NCI-H146 treated with DMSO at 0.1 percent for 48 hours (cell line): ENCODE measurements around the gene SLIT3.
A peak's percentile ranks its signal among the peaks of the same experiment; 100 is the strongest.

ENCODE experiments used
- DNase-seq: peaks from one replicate; lab custom pipeline; 2025; ENCODE audit not compliant: unreplicated experiment; lab: John Stamatoyannopoulos, UW

Gene SLIT3

GRCh38 chr5:169006842-169007790 lies 293.8 kb downstream of the SLIT3 start:
- DNase-seq: no peak

GRCh38 chr5:169004551-169004950 lies 296.4 kb downstream of the SLIT3 start:
- no peak for DNase-seq

DNA sequence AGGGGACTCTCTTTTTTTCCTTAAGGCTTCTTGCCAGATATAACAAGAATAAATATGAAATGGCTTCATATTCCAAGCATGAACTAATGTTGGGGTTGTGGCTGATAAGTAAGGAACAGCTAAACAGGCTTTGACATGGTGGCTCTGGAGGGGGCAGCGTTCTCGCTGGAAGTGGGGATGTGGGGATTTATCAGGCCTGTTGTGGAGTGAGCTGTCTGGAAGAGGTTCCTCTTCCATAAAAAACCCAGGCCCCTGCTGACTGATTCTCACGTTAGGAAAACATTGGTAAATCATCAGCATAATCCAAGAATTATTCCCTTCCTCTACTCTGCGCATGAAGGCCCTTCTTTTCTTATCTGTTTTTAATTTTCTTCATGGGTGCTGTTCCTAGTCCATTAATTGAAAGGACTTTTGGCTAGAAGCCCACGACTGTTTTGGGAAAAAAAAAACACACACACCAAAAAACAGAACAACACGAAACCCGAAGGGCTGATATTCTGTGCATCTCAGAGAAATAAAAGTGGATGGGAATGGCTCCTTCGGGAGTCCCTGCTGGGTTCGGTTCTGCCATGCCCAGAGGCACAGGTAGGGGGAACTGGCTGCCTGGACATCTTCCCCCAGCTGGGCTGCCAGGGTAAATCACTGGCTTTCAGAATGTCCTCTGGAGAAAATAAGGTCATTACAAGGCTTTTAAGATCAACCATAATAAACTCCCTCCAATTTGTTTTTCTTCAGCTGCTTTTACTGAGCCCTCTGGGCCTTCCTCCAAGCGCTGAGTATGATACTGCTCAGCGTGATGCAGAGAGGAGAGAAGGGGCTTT lies 297.0 kb downstream of the SLIT3 start:
- no peak for DNase-seq

GRCh38 chr5:169002953-169003555 lies 297.9 kb downstream of the SLIT3 start:
- no peak for DNase-seq

GRCh38 chr5:169001394-169001793 lies 299.5 kb downstream of the SLIT3 start:
- no peak for DNase-seq

DNA sequence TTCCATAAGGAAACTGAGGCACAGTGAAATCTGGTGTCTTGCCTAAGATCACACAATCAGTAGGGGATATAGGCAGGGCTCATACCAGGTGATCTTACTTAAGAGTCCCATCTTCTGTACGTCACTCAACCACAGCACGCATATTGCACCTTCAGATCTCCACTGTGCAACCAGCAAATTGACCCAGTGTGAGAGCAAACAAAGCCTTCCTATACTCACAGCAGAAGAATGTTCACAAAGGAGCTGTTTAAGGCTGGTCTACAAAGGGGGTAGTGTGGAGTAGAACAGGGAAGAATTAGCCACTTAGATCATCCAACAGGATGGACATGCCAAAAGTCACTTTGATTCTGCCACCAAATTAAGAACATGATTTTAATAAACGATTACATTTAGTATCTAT lies 305.9 kb downstream of the SLIT3 start:
- DNase-seq: no peak

GRCh38 chr5:168992687-168993086 lies 308.3 kb downstream of the SLIT3 start:
- no peak for DNase-seq

GRCh38 chr5:168992016-168992415 lies 308.9 kb downstream of the SLIT3 start:
- DNase-seq: no peak

- no peak for DNase-seq
These were observed 309.6 kb downstream of the SLIT3 start for GRCh38 chr5:168991311-168991710.

- no peak for DNase-seq
These were observed 310.3 kb downstream of the SLIT3 start for GRCh38 chr5:168990679-168991078.

DNA sequence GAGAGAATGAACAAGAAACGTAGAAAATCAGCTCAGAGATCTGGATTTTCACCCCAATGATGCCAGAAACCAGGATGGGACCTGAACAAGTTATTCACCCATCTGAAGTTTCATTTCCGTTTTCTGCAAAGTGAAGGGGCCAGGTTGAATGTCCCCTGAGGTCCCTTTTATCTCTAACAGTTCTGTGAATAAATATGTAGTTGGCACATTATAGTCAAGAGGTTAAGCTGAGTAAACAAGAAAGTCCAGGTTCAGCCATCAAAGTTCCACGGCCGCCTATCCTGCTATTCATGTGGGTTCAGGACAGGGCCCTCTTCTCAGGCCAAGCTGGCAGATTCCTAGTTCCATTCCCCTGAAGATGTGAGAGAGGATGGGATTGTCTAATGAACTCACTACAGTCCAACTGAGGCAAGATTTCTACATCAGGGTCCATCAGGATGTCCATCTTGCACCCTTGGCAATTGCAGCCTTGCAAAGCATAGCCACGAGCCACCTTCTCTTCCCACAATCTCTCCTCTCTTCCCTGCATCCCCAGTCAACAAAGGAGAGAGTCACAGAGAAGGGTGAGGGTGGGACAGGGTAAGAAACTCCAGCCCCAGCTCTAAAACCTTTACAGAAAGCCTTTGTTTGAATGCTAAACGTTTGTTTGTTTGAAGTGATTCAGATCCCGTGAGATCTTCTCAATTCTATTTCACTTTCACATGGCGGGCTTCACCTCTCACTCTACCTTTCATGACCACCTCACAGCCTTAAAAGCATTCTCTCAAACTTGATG lies 311.0 kb downstream of the SLIT3 start:
- DNase-seq: no peak

DNA sequence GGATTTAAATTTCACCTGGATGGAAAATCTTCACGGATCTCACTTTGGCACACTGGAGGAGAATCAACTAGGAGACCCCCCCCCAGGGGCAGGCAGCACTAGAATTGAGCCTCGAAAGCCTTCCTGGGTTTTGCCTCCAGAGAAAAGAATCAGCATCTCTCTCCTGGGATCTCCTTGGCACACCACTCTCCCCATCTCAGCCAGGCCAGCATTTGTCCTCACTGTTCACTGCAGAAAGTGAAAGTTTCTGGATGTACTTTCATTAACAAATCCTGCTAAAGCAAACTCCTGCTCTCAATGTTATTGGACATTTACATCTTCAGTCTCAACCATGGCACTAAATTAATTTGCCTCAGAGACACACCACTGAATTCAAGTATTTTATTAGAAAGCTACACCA lies 312.2 kb downstream of the SLIT3 start:
- no peak for DNase-seq

DNA sequence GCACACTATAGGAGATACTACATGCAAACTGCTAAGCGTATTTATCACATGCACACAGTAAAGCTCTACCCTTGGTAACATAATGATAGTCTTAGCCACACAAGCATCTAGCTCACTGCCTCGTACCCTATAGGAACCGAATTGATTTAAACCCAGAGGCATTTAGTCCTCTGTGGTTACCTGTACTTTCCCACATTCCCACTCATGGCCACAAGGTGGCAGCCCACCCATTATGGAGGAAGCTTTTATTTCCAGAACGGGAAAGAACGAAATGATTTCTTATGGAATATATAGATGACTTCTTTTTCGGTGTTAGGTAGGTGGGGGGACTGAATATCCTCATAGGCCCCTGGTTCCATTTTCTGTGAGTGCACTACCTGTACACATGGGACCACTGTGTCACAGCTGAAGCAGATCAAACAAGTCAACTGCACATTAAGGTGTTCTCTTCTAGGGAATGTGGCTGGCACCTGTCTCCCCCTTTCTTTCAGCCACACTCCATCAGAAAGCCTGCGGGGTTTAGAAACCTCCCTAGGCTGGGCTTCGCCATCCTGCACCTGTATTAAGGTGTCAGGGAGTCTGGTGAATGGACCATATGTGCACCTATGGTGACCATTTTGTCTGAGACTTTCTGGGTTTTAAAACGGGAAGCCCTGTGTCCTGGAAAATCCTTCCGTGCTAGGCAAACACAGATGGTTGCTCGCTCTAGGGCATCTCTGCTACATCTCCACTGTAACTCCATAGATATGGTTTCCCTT lies 313.2 kb downstream of the SLIT3 start:
- DNase-seq: peak; percentile 6

GRCh38 chr5:168985454-168985853 lies 315.5 kb downstream of the SLIT3 start:
- no peak for DNase-seq

GRCh38 chr5:168984135-168984675 lies 316.7 kb downstream of the SLIT3 start:
- no peak for DNase-seq

GRCh38 chr5:168979135-168979534 lies 321.8 kb downstream of the SLIT3 start:
- no peak for DNase-seq

GRCh38 chr5:168978500-168978899 lies 322.4 kb downstream of the SLIT3 start:
- DNase-seq: no peak

- no peak for DNase-seq
These were observed 322.9 kb downstream of the SLIT3 start for GRCh38 chr5:168978015-168978414.

GRCh38 chr5:168976311-168976970 lies 324.5 kb downstream of the SLIT3 start:
- no peak for DNase-seq
